ENCODE data around the gene RCC1.

Gene RCC1

GRCh38 chr1:28534671-28535070, 28.8 kb downstream of the RCC1 start:
- TF ChIP-seq, protein P1, sequence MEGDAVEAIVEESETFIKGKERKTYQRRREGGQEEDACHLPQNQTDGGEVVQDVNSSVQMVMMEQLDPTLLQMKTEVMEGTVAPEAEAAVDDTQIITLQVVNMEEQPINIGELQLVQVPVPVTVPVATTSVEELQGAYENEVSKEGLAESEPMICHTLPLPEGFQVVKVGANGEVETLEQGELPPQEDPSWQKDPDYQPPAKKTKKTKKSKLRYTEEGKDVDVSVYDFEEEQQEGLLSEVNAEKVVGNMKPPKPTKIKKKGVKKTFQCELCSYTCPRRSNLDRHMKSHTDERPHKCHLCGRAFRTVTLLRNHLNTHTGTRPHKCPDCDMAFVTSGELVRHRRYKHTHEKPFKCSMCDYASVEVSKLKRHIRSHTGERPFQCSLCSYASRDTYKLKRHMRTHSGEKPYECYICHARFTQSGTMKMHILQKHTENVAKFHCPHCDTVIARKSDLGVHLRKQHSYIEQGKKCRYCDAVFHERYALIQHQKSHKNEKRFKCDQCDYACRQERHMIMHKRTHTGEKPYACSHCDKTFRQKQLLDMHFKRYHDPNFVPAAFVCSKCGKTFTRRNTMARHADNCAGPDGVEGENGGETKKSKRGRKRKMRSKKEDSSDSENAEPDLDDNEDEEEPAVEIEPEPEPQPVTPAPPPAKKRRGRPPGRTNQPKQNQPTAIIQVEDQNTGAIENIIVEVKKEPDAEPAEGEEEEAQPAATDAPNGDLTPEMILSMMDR (IDR thresholded peaks at IDR 0.05) = no peak

- TF ChIP-seq, protein P1 (IDR thresholded peaks at IDR 0.05) = no peak
Measured at GRCh38 chr1:28535180-28535579, 29.3 kb downstream of the RCC1 start.

GRCh38 chr1:28537457-28538199, 31.8 kb downstream of the RCC1 start:
- TF ChIP-seq, protein P1 (IDR thresholded peaks at IDR 0.05) = no peak

- TF ChIP-seq, protein P1 (IDR thresholded peaks at IDR 0.05) = no peak
Measured at GRCh38 chr1:28538286-28538685, 32.4 kb downstream of the RCC1 start.

- TF ChIP-seq, protein P1 (IDR thresholded peaks at IDR 0.05) = peak; percentile 36; the same call in 1 of the 2 replicates
Measured at GRCh38 chr1:28540651-28541050, 34.8 kb downstream of the RCC1 start.

DNA sequence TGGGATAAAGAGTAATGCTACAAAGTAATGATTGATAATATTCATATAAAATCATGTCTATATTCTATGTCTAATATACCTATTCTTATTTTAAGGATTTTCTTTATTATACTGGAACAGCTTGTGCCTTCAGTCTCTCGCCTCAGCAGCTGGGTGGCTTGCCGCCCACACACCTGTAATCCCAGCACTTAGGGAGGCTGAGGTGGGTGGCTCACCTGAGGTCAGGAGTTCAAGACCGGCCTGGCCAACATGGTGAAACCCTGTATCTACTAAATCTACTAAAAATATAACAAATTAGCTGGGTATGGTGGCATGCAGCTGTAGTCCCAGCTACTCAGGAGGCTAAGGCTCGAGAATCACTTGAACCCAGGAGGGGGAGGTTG, 39.4 kb downstream of the RCC1 start:
- TF ChIP-seq, protein P1 (IDR thresholded peaks at IDR 0.05) = no peak

- TF ChIP-seq, protein P1 (IDR thresholded peaks at IDR 0.05) = no peak
Measured at GRCh38 chr1:28548318-28548717, 42.5 kb downstream of the RCC1 start.

DNA sequence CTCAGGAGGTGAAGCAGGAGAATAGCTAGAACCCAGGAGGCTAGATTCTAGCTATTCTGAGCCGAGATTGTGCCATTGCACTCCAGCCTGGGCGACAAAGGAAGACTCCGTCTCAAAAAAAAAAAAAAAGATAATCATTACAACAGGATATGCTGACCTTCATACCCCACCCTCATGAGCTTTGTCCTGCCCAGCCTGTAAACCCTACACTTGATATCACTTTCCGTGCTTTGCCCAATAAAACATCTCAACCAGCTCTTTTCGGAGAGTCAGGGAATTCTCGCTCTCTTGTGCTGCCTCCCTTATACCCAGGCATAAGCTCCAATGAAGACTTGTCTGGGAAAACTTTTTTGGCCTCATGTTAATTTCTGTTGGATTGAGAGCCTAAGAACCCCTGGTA, 45.5 kb downstream of the RCC1 start:
- TF ChIP-seq, protein P1 (IDR thresholded peaks at IDR 0.05) = no peak
